Astrocyte (in vitro differentiated cells and primary cell): ENCODE data around the gene EXTL2. TPM values are rescaled to one million over a fixed set of nuclear protein-coding genes. Genes with fewer than 3 reads are reported as not detected.
A peak's percentile ranks its signal among the peaks of the same experiment; 100 is the strongest.
"Not testable (repeated sequence)": the region's sequence is repeated elsewhere in the genome, so short reads cannot be mapped to it uniquely, and the experiment has no call there.

ENCODE experiments used
- DNase-seq: peaks from one replicate; pipeline ENCODE4 v3.0.0-alpha.2; 2010; ENCODE audit warnings: low read depth
- FAIRE-seq: peaks from 2 replicates; lab custom pipeline; 2011; peaks lifted over from hg19 to GRCh38; lab: Jason Lieb, UNC
- H2AFZ ChIP-seq: 2 replicates; pipeline ENCODE4 v1.6.0; 2012; ENCODE audit warnings: low read depth, low read length, inconsistent platforms
- H3K27ac ChIP-seq: 2 replicates; pipeline ENCODE4 v1.5.1; 2011; ENCODE audit warnings: low read depth, low read length, inconsistent platforms
- H3K27me3 ChIP-seq: 2 replicates; pipeline ENCODE4 v1.6.0; 2011; ENCODE audit warnings: low read length, inconsistent platforms; ENCODE audit not compliant: insufficient read depth
- H3K36me3 ChIP-seq: 2 replicates; pipeline ENCODE4 v1.5.1; 2011; ENCODE audit warnings: low read length, inconsistent platforms; ENCODE audit not compliant: insufficient read depth
- H3K4me1 ChIP-seq: 2 replicates; pipeline ENCODE4 v1.5.1; 2011; ENCODE audit warnings: low read length, inconsistent platforms; ENCODE audit not compliant: insufficient read depth
- H3K4me2 ChIP-seq: 2 replicates; pipeline ENCODE4 v1.6.0; 2012; ENCODE audit warnings: low read length, inconsistent platforms
- H3K4me3 ChIP-seq: 2 replicates; pipeline ENCODE4 v1.5.1; 2011; ENCODE audit warnings: low read depth, mild to moderate bottlenecking, low read length, inconsistent platforms; ENCODE audit not compliant: insufficient read depth
- H3K79me2 ChIP-seq: 2 replicates; pipeline ENCODE4 v1.6.0; 2012; ENCODE audit warnings: mild to moderate bottlenecking, low read length, inconsistent platforms; ENCODE audit not compliant: insufficient read depth
- H3K9ac ChIP-seq: 2 replicates; pipeline ENCODE4 v1.6.0; 2012; ENCODE audit warnings: mild to moderate bottlenecking, low read length, inconsistent platforms
- H3K9me3 ChIP-seq: 2 replicates; pipeline ENCODE4 v1.5.1; 2012; ENCODE audit warnings: low read depth, mild to moderate bottlenecking, low read length, inconsistent platforms; ENCODE audit not compliant: insufficient read depth
- H4K20me1 ChIP-seq: 2 replicates; pipeline ENCODE4 v1.6.0; 2012; ENCODE audit warnings: low read length, inconsistent platforms; ENCODE audit not compliant: insufficient read depth
- H3K27ac Mint-ChIP-seq: one replicate; pipeline ENCODE4 v1.8.0; 2021; ENCODE audit warnings: mild to moderate bottlenecking, mixed read lengths; ENCODE audit not compliant: unreplicated experiment
- H3K27me3 Mint-ChIP-seq: one replicate; pipeline ENCODE4 v1.8.0; 2021; ENCODE audit warnings: low read depth, mixed read lengths; ENCODE audit not compliant: unreplicated experiment
- H3K36me3 Mint-ChIP-seq: one replicate; pipeline ENCODE4 v1.8.0; 2021; ENCODE audit warnings: low read depth, mixed read lengths; ENCODE audit not compliant: unreplicated experiment
- H3K4me1 Mint-ChIP-seq: one replicate; pipeline ENCODE4 v1.8.0; 2021; ENCODE audit warnings: low read depth, mixed read lengths; ENCODE audit not compliant: unreplicated experiment
- H3K4me3 Mint-ChIP-seq: one replicate; pipeline ENCODE4 v1.8.0; 2021; ENCODE audit warnings: mild to moderate bottlenecking, moderate library complexity, mixed read lengths; ENCODE audit not compliant: unreplicated experiment
- H3K9me3 Mint-ChIP-seq: one replicate; pipeline ENCODE4 v1.8.0; 2021; ENCODE audit warnings: mild to moderate bottlenecking, mixed read lengths; ENCODE audit not compliant: unreplicated experiment
- EZH2 ChIP-seq: IDR thresholded peaks from 2 replicates; pipeline ENCODE4 v1.6.1; 2012; ENCODE audit warnings: mild to moderate bottlenecking, low read length, inconsistent platforms; ENCODE audit not compliant: insufficient read depth
- total RNA-seq: library from RNA; stranded (reverse); gene quantifications from 2 replicates; pipeline ENCODE4 v1.2.1, GENCODE V29; 2021
- TF ChIP-seq, protein P1 (sequence below): IDR thresholded peaks from 2 replicates; pipeline ENCODE4 v1.5.1; 2011; ENCODE audit warnings: low read depth, mild to moderate bottlenecking, inconsistent platforms, low read length, moderate library complexity; ENCODE audit not compliant: insufficient read depth

EXTL2 gene
- total RNA-seq, 1 donor from 2014 or later: 36.2 TPM

DNA sequence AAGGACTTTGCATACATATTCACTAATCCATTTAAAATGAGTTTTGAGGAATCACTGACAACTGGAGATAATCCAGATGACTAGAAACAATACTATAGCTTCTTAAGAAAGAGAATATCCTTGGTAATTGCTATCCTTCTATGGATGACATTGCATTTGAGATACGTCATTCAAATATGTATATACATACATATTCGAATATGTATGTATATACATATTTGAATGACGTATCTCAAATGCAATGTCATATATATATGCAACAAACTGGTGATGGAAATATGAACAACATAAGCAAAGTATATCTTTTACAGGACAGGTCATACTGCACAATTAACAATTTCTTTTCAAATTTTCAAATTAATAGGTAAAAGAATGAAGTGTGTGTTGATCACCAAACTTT lies 41.7 kb downstream of the EXTL2 start:
- Histone ChIP-seq H3K4me1 (no peaks in the 10 kb centered on the region), H3K9me3 (no peaks in the 10 kb centered on the region), H2AFZ (no peak overlapping the region), H4K20me1 (no peaks in the 10 kb centered on the region), H3K4me2 (no peak overlapping the region), H3K79me2 (no peaks in the 10 kb centered on the region), H3K9ac (no peak overlapping the region), H3K27ac (no peak overlapping the region), H3K36me3 (no peaks in the 10 kb centered on the region), H3K27me3 (no peaks in the 10 kb centered on the region), H3K4me3 (no peak overlapping the region)
- Mint-ChIP-seq H3K9me3 (peaks cover 6% of the 10 kb centered on the region), H3K4me3 (no peak overlapping the region), H3K36me3 (peaks cover 2% of the 10 kb centered on the region), H3K27ac (no peak overlapping the region), H3K27me3 (no peaks in the 10 kb centered on the region), H3K4me1 (peaks cover 7% of the 10 kb centered on the region)
- DNase-seq (no peak), FAIRE-seq (no peak)
- TF ChIP-seq, protein P1, sequence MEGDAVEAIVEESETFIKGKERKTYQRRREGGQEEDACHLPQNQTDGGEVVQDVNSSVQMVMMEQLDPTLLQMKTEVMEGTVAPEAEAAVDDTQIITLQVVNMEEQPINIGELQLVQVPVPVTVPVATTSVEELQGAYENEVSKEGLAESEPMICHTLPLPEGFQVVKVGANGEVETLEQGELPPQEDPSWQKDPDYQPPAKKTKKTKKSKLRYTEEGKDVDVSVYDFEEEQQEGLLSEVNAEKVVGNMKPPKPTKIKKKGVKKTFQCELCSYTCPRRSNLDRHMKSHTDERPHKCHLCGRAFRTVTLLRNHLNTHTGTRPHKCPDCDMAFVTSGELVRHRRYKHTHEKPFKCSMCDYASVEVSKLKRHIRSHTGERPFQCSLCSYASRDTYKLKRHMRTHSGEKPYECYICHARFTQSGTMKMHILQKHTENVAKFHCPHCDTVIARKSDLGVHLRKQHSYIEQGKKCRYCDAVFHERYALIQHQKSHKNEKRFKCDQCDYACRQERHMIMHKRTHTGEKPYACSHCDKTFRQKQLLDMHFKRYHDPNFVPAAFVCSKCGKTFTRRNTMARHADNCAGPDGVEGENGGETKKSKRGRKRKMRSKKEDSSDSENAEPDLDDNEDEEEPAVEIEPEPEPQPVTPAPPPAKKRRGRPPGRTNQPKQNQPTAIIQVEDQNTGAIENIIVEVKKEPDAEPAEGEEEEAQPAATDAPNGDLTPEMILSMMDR: no peak
- TF ChIP-seq EZH2: no peak

- no peaks in the 10 kb centered on the region for H3K27me3 Mint-ChIP-seq
- peaks cover 2% of the 10 kb centered on the region for H3K36me3 Mint-ChIP-seq
- Histone ChIP-seq H2AFZ (no peak overlapping the region), H3K9me3 (no peaks in the 10 kb centered on the region), H3K27ac (no peak overlapping the region), H3K27me3 (no peaks in the 10 kb centered on the region), H3K9ac (no peak overlapping the region), H3K4me3 (no peak overlapping the region), H3K4me1 (no peaks in the 10 kb centered on the region), H3K36me3 (no peaks in the 10 kb centered on the region), H3K79me2 (no peaks in the 10 kb centered on the region), H4K20me1 (no peaks in the 10 kb centered on the region), H3K4me2 (peak overlapping the region; percentile 20)
- no peak overlapping the region for H3K27ac Mint-ChIP-seq
- no peak for FAIRE-seq
- peaks cover 7% of the 10 kb centered on the region for H3K4me1 Mint-ChIP-seq
- peaks cover 2% of the 10 kb centered on the region for H3K9me3 Mint-ChIP-seq
- H3K4me3 Mint-ChIP-seq: no peak overlapping the region
- DNase-seq: no peak
- TF ChIP-seq, protein P1: no peak
- no peak for TF ChIP-seq EZH2
Observed at GRCh38 chr1:100851726-100852125, 42.9 kb downstream of the EXTL2 start.

DNA sequence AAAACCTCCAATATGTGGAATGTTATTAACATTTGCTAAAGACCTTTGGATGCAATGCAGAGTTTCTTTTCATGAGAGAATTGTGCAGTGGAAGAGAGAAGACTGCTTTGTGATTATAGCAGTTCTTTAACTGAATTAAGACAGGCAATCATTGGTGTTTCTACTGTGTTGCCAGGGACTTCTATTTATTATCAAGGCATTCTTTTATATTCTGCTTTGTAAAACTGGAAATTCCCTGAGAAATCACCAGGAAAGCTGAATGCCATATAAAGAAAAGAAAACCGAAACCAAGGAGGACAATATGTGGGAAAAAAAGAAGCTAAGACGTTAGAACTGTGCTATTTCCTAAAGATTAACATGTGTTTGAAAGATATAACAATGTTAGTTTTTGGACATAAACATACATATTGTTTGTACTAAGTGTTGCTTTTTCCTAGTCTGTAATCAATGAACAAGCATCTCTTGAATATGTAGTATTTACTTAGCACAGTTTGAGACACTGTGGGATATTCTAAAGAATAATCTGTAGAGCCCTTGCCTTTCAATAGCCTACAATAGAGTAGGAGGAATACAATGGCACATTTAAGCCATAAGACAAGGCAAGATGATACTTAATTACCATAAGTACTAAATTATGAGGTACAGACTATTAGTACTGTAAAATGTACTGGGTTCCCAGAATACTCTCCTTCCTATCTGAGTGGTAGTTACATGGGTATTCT lies 47.1 kb downstream of the EXTL2 start:
- Histone ChIP-seq H3K4me2 (peak overlapping the region; percentile 52), H3K9me3 (no peaks in the 10 kb centered on the region), H3K27me3 (no peaks in the 10 kb centered on the region), H3K27ac (no peak overlapping the region), H3K9ac (no peak overlapping the region), H3K4me3 (no peak overlapping the region), H3K4me1 (no peaks in the 10 kb centered on the region), H3K79me2 (no peaks in the 10 kb centered on the region), H4K20me1 (no peaks in the 10 kb centered on the region), H3K36me3 (no peaks in the 10 kb centered on the region), H2AFZ (peak overlapping the region; percentile 25)
- H3K36me3 Mint-ChIP-seq: peaks cover 2% of the 10 kb centered on the region
- peaks cover 6% of the 10 kb centered on the region for H3K9me3 Mint-ChIP-seq
- DNase-seq (no peak), FAIRE-seq (peak; percentile 17)
- no peak overlapping the region for H3K27ac Mint-ChIP-seq
- TF ChIP-seq EZH2: no peak
- TF ChIP-seq, protein P1: no peak
- peaks cover 8% of the 10 kb centered on the region for H3K27me3 Mint-ChIP-seq
- no peaks in the 10 kb centered on the region for H3K4me1 Mint-ChIP-seq
- no peak overlapping the region for H3K4me3 Mint-ChIP-seq

DNA sequence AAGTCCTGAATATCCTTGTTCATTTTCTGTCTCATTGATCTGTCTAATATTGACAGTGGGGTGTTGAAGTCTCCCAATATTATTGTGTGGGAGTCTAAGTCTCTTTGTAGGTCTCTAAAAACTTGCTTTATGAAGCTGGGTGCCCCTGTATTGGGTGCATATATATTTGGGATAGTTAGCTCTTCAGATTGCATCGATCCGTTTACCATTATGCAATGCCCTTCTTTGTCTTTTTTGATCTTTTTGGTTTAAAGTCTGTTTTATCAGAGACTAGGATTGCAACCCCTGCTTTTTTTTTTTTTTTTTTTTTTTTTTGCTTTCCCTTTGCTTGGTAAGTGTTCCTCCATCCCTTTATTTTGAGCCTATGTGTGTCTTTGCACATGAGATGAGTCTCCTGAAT lies 51.5 kb downstream of the EXTL2 start:
- not testable (repeated sequence) for H3K27me3 ChIP-seq, H3K4me2 ChIP-seq, H3K79me2 ChIP-seq, H3K36me3 ChIP-seq, H3K4me1 ChIP-seq, H3K4me3 Mint-ChIP-seq, H3K36me3 Mint-ChIP-seq, H3K9me3 ChIP-seq, H3K27ac Mint-ChIP-seq, H3K27me3 Mint-ChIP-seq, DNase-seq, H3K9ac ChIP-seq, FAIRE-seq, H3K4me1 Mint-ChIP-seq, H4K20me1 ChIP-seq, H3K4me3 ChIP-seq, H3K27ac ChIP-seq, H2AFZ ChIP-seq
- peaks cover 12% of the 10 kb centered on the region for H3K9me3 Mint-ChIP-seq
